DND-41 (cell line): Measurements from ENCODE around the gene RTKN2.

Source experiments
- ATAC-seq: fragments of 200-7000 bp; cut with Tn5 transposase; 3 replicates; pipeline ENCODE4 v1.9.1; 2021; ENCODE audit warnings: low read depth; ENCODE audit not compliant: insufficient read depth
- DNase-seq: peaks from one replicate; pipeline ENCODE4 v3.0.0-alpha.2; 2020
- H2AFZ ChIP-seq: 2 replicates; pipeline ENCODE4 v1.6.0; 2012; ENCODE audit warnings: low read depth, low read length
- H3K27ac ChIP-seq: 2 replicates; pipeline ENCODE4 v1.5.1; 2012; ENCODE audit warnings: low read length, inconsistent platforms
- H3K27me3 ChIP-seq: fragments of 200-600 bp; sonication (generic); 2 replicates; pipeline ENCODE4 v1.6.0; 2012; ENCODE audit warnings: low read length, mild to moderate bottlenecking, inconsistent platforms; ENCODE audit not compliant: insufficient read depth, poor library complexity
- H3K36me3 ChIP-seq: 2 replicates; pipeline ENCODE4 v1.5.1; 2012; ENCODE audit warnings: low read length, inconsistent platforms; ENCODE audit not compliant: insufficient read depth
- H3K4me1 ChIP-seq: 2 replicates; pipeline ENCODE4 v1.5.1; 2012; ENCODE audit warnings: mild to moderate bottlenecking, low read length; ENCODE audit not compliant: insufficient read depth
- H3K4me2 ChIP-seq: 2 replicates; pipeline ENCODE4 v1.6.0; 2012; ENCODE audit warnings: mild to moderate bottlenecking, moderate library complexity, low read length, inconsistent platforms; ENCODE audit not compliant: insufficient read depth
- H3K4me3 ChIP-seq, 2 experiments: fragments of 200-600 bp in 1 of 2; shearing (Covaris generic) in 1 of 2; 2 replicates each; pipeline ENCODE4 v1.5.1; 2012 to 2016; ENCODE audit warnings: inconsistent platforms in 2 of 2, low read length in 2 of 2, mild to moderate bottlenecking in 2 of 2, low read depth in 1 of 2, moderate library complexity in 1 of 2
- H3K79me2 ChIP-seq: 2 replicates; pipeline ENCODE4 v1.6.0; 2012; ENCODE audit warnings: low read length, inconsistent platforms; ENCODE audit not compliant: insufficient read depth
- H3K9ac ChIP-seq: 2 replicates; pipeline ENCODE4 v1.6.0; 2012; ENCODE audit warnings: low read depth, mild to moderate bottlenecking, inconsistent platforms, low read length, moderate library complexity
- H3K9me3 ChIP-seq: 2 replicates; pipeline ENCODE4 v1.5.1; 2012; ENCODE audit warnings: low read length, moderate library complexity, mild to moderate bottlenecking, inconsistent platforms; ENCODE audit not compliant: insufficient read depth, severe bottlenecking
- H4K20me1 ChIP-seq: 2 replicates; pipeline ENCODE4 v1.6.0; 2012; ENCODE audit warnings: low read length; ENCODE audit not compliant: insufficient read depth
- CTCF ChIP-seq: IDR thresholded peaks from 2 replicates; pipeline ENCODE4 v1.5.1; 2012; ENCODE audit warnings: borderline replicate concordance, low read length, moderate library complexity, mild to moderate bottlenecking; ENCODE audit not compliant: poor library complexity, severe bottlenecking; ENCODE audit errors: extremely low read depth
- EZH2 ChIP-seq: IDR thresholded peaks from 3 replicates; pipeline ENCODE4 v1.6.1; 2012; ENCODE audit warnings: borderline replicate concordance, low read depth, mild to moderate bottlenecking, moderate library complexity, low read length, inconsistent platforms; ENCODE audit not compliant: severe bottlenecking

The RTKN2 gene

GRCh38 chr10:62268399-62269114 lies at the start of gene RTKN2:
Gene RTKN2, minus strand, starts transcription at chr10:62268844. Its CDS starts 234 bp downstream, at chr10:62268610.
- no peak within 1 kb of the TSS for H3K27ac ChIP-seq
- no peak within 1 kb of the TSS for H3K4me2 ChIP-seq
- no peak for ATAC-seq
- H3K4me3 ChIP-seq, result no peak within 1 kb of the TSS
- H3K79me2 ChIP-seq, result no peaks in the 10 kb centered on the region
- no peak within 1 kb of the TSS for H2AFZ ChIP-seq
- no peaks in the 10 kb centered on the region for H3K27me3 ChIP-seq
- H4K20me1 ChIP-seq, result no peaks in the 10 kb centered on the region
- TF ChIP-seq CTCF, result no peak
- TF ChIP-seq EZH2, result no peak
- H3K9me3 ChIP-seq, result no peaks in the 10 kb centered on the region
- H3K9ac ChIP-seq, result no peak within 1 kb of the TSS
- H3K36me3 ChIP-seq, result no peaks in the 10 kb centered on the region
- no peak for DNase-seq
- H3K4me1 ChIP-seq, result no peaks in the 10 kb centered on the region

GRCh38 chr10:62317257-62317656 lies 48.6 kb upstream of the RTKN2 start:
- no peak for DNase-seq
- Histone ChIP-seq H3K4me1 (no peaks in the 10 kb centered on the region), H3K9ac (no peak overlapping the region), H2AFZ (no peak overlapping the region), H3K79me2 (no peaks in the 10 kb centered on the region), H3K4me2 (no peak overlapping the region), H4K20me1 (no peaks in the 10 kb centered on the region), H3K36me3 (no peaks in the 10 kb centered on the region), H3K4me3 (no peak overlapping the region), H3K27me3 (no peaks in the 10 kb centered on the region), H3K27ac (no peak overlapping the region), H3K9me3 (no peaks in the 10 kb centered on the region)
- TF ChIP-seq EZH2 (no peak), CTCF (no peak)
- ATAC-seq, result no peak

GRCh38 chr10:62309254-62309653 lies 40.6 kb upstream of the RTKN2 start:
- ATAC-seq, result no peak
- Histone ChIP-seq H3K4me3 (no peak overlapping the region), H2AFZ (no peak overlapping the region), H3K9ac (no peak overlapping the region), H3K4me2 (no peak overlapping the region), H3K9me3 (no peaks in the 10 kb centered on the region), H3K4me1 (no peaks in the 10 kb centered on the region), H4K20me1 (no peaks in the 10 kb centered on the region), H3K27ac (no peak overlapping the region), H3K36me3 (no peaks in the 10 kb centered on the region), H3K79me2 (no peaks in the 10 kb centered on the region), H3K27me3 (no peaks in the 10 kb centered on the region)
- DNase-seq, result no peak
- TF ChIP-seq CTCF (no peak), EZH2 (no peak)

GRCh38 chr10:62308101-62308500 lies 39.5 kb upstream of the RTKN2 start:
- DNase-seq (no peak), ATAC-seq (no peak)
- no peak overlapping the region for H3K9ac ChIP-seq
- H3K4me2 ChIP-seq, result no peak overlapping the region
- no peak overlapping the region for H3K4me3 ChIP-seq
- no peaks in the 10 kb centered on the region for H3K36me3 ChIP-seq
- TF ChIP-seq EZH2, result no peak
- no peak for TF ChIP-seq CTCF
- H4K20me1 ChIP-seq, result no peaks in the 10 kb centered on the region
- H3K27me3 ChIP-seq, result no peaks in the 10 kb centered on the region
- no peaks in the 10 kb centered on the region for H3K9me3 ChIP-seq
- no peak overlapping the region for H2AFZ ChIP-seq
- no peaks in the 10 kb centered on the region for H3K4me1 ChIP-seq
- H3K27ac ChIP-seq, result no peak overlapping the region
- H3K79me2 ChIP-seq, result no peaks in the 10 kb centered on the region
